Myocyte (in vitro differentiated cells): ENCODE results near the gene CSTB. TPM values are rescaled to one million over a fixed set of nuclear protein-coding genes. Genes with fewer than 3 reads are reported as not detected.

Experiments
- DNase-seq: peaks from one replicate; pipeline ENCODE4 v3.0.0-alpha.2; 2012; ENCODE audit warnings: low read depth
- total RNA-seq: library from RNA; depleted of rRNA; stranded (reverse); fragments of >200 nt; gene quantifications from 2 replicates; pipeline ENCODE4 v1.2.3, GENCODE V29; 2014

The CSTB gene
- total RNA-seq, 1 donor from 2014 or later: 12.5 TPM

- peak; percentile 83 for DNase-seq
These were observed 42.5 kb downstream of the CSTB start for GRCh38 chr21:43733529-43734071.

- no peak for DNase-seq
These were observed 43.0 kb downstream of the CSTB start for GRCh38 chr21:43733060-43733459.

- DNase-seq: peak; percentile 79
These were observed 44.0 kb downstream of the CSTB start for GRCh38 chr21:43731891-43732711.

GRCh38 chr21:43731476-43731875 lies 44.6 kb downstream of the CSTB start:
- no peak for DNase-seq

DNA sequence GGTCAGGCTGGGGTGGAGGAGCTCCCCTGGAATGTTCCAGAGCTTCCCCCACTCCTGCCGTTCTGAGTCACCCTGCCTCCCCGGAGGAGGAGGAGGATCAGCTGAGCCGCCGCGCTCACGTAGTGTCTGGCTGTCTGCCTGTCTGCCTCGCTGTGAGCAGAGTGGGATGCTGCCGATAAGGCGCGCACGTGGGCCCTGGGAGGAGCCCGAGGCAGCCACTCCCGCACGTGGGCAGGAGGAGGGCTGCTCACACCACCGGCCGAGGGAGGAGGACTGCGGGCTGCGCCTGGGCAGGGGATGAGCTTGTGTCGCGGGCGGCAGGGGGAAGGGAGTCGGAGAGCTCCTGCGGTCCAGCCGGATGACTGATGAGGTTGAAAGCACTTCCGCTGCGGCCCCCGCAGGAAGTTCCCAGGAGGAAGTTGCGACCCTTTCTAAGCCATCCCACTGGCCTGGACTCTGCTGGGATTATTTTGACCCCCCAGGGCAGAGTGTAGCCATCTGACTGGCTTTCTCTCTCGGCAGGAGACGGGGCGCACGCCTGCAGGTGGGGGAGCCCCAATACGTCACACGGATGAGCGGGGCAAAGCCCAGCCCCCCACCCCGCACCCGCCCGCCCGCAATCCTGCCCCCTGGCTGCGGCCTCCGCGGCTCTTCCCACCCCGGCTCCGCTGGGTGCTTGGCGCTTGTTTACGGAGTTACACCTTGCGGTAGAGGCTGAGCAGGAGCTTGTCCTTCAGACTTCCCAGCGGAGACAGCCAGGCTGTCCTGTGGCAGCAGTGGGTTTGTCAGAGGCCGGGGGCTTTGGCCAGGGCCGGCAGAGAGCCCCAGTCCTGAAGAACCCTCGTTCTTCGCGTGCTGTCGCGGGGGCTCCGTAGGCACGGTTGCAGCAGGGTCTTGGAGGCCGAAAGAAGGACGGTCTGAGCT lies 47.4 kb downstream of the CSTB start:
- peak; percentile 97 for DNase-seq

DNA sequence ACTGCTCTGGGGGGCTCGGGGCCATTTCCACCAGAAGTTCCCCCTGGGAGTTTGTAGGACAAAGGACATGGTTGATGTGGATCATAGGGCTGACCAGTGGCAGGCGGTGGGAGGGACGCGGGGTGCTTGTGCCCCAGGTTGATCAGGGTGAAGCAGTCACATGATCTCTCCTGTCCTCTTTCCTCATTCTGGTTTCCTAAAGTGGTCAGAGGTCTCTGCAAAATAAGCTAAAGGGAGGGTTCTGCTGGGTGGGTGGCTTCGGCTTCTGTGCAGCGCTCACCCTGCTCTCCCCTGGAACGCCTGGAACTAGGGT lies 48.0 kb downstream of the CSTB start:
- DNase-seq: no peak

DNA sequence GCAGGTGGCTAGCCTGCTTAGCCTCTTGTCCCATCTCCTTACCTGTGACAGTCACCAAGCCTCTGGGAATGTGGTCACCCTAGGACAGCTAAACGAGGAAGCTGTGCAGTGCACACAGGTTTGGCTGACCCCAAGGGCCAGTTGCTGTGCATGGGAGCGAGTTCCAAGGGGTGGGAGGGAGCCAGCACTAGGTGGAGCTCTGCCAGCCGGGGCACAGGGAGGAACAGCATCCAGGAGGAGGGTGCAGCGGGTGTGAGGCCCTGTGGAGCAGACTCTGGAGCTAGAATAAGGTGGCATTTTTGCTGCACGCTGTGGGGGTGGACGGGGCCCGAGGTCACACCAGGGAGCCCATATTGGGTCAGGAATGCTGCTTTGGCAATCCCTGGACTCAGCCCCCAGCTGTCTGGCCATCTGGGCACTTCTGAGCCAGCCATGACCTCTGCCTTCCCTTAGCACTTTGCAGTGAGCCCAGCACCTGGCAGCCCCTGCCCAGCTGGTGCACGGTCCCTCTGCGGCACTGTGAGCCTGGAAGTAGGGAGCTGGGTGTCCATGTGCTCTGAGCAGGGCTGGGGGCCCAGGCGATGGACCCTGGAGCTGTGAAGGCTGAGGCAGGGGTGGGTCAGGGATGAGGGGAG lies 48.5 kb downstream of the CSTB start:
- DNase-seq: peak; percentile 90

- DNase-seq: peak; percentile 71
These were observed 49.2 kb downstream of the CSTB start for GRCh38 chr21:43726686-43727518.

Other genes starting within 250 kb of the CSTB start
- 2.3 and 3.2 TPM in 2 replicates for gene HSF2BP, start 116.8 kb downstream of the CSTB start, total RNA-seq
- gene RRP1B, start 116.7 kb downstream of the CSTB start, total RNA-seq: 33.4 and 34.9 TPM in 2 replicates
- gene PDXK, start 57.2 kb downstream of the CSTB start, total RNA-seq: 55.6 and 87.0 TPM in 2 replicates
- gene RRP1, start 13.3 kb upstream of the CSTB start, total RNA-seq: 21.6 and 22.5 TPM in 2 replicates
- gene AGPAT3, start 88.9 kb upstream of the CSTB start, total RNA-seq: 25.8 and 31.0 TPM in 2 replicates
- 22.1 and 22.4 TPM in 2 replicates for gene TRAPPC10, start 236.0 kb upstream of the CSTB start, total RNA-seq